Stimulated activated naive CD8-positive, alpha-beta T cell treated with anti-CD3 and anti-CD28 coated beads, Interleukin-15, Interleukin-2, amounts not matched to agents 100 U/mL and 50 U/mL, for 24 hours (primary cell): ENCODE results near the gene KCNQ2.
A peak's percentile ranks its signal among the peaks of the same experiment; 100 is the strongest.

Experiments
- ATAC-seq: fragments of 150-1000 bp; cut with Tn5 transposase; one replicate; pipeline ENCODE4 v1.10.0; 2021
- DNase-seq: peaks from one replicate; pipeline ENCODE4 v3.0.0; 2021

KCNQ2 gene

DNA sequence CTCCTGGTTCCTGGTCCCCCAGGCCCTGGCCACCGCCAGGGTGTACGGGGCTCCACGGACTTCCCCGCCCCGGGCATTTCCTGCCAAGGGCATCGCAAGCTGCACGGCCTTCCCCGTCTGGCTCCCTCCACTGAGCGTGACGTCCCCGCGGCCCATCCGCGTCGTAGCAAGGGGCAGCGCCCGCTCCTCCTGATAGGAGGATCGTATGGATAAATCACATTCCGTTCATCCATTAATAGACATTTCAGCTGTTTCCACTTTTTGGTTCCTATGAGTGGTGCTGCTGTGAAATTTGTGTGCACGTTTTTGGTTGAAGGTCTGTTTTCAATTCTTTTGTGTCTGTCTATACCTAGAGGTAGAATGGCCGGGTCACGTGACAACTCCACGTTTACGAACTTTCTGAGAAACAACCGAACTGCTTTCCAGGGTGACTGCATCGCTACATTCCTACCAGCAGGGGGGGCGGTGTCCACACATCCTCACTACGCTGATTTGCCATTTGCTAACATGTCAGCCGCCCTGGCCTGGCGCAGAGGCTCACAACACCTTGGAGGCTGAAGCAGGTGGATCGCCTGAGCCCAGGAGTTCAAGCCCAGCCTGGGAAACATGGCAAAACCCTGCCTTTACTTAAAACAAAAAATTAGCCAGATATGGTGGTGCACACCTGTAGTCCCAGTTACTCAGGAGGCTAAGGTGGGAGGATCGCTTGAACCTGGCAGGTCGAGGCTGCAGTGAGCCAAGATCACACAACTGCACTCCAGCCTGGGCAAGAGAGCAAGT, 37.7 kb downstream of the KCNQ2 start:
- ATAC-seq: peak; percentile 71

DNA sequence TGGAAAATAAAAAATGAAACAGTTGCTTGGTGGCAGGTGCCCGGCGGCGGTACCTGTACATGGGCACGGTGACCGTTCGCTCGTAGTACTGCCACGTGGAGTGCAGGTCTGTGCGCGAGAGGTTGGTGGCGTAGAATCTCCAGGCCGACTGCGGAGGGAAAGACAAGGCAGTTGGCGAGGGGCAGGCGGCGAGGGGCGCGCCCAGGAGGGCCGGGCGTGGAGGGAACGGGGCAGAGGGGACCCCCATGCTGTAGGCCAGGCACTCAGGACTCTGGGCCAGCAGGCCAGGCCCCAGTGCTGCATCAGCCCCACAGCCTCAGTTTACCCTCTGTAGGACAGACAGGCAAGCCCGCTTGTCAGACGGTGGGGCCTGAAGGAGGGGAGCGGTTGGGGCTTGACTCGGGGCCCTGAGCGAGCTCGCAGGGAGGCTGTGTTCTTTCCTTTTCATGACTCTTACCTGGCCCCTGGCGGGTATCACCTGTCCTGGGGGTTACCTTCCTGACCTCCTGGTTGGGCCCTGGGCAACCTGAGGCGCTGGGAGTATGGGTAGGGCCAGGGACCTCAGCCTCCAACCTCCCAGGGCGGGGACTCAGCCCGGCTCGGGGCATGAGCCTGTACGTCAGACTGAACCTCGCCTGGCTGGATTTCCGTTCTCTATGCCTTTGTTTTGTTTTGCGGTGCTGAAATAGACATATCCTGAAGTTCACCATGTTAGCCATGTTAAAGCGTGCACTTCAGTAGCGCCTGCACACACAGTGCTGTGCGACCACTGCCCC, 38.5 kb downstream of the KCNQ2 start:
- DNase-seq (no peak), ATAC-seq (no peak)

More for the DNA sequence above, 37.7 kb downstream of the KCNQ2 start:
- DNase-seq: peak; percentile 81

DNA sequence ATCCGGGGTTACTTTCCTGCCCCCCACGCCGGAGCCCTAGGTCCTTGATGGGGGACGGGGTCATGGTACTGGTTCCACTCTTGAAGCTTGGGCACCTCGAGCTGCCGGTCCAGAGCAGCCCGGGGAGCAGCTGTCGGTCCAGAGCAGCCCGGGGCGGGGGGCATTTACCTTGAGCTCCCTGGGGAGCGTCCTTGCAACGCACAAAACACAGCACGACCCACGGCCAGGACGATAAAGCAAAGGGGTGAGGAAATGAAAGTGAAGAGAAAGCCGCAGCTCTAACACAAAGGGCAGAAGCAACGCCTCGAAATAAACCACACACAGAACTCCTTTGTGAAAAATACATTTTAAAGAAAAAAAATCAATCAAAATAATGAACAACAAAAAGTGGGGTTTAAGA, 39.1 kb downstream of the KCNQ2 start:
- DNase-seq (no peak), ATAC-seq (no peak)

DNA sequence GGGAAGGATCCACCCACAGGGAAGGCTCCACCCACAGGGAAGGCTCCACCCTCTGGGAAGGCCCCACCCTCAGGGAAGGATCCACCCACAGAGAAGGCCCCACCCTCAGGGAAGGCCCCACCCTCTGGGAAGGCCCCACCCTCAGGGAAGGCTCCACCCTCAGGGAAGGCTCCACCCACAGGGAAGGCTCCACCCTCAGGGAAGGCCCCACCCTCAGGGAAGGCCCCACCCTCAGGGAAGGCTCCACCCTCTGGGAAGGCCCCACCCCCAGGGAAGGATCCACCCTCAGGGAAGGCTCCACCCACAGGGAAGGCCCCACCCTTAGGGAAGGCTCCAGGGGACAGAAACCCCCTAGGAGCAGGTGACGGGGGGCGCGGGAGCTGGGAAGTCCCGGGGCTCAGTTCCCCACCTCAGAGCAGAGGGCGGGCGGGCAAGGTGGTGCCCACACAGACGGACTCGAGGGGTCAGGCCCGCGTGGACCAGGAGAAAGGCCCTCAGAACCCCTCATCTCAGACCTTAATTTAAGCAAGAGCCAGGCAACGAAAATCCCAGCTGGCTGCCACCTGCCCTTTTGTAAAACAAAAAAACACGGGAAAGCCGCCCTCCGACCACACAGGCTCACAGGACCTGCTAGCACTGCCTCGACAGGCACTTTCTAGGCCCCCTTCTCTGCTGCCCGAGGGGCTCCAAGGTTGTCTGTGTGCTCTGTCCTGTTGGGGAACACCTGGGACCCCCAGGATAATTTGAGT, 39.7 kb downstream of the KCNQ2 start:
- ATAC-seq: no peak
- DNase-seq: no peak

DNA sequence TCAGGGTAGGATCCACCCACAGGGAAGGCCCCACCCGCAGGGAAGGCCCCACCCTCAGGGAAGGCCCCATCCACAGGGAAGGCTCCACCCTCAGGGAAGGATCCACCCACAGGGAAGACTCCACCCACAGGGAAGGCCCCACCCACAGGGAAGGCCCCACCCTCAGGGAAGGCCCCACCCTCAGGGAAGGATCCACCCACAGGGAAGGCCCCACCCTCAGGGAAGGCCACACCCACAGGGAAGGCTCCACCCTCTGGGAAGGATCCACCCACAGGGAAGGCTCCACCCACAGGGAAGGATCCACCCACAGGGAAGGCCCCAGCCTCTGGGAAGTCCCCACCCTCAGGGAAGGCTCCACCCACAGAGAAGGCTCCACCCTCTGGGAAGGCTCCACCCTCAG, 40.5 kb downstream of the KCNQ2 start:
- ATAC-seq: no peak
- DNase-seq: no peak

DNA sequence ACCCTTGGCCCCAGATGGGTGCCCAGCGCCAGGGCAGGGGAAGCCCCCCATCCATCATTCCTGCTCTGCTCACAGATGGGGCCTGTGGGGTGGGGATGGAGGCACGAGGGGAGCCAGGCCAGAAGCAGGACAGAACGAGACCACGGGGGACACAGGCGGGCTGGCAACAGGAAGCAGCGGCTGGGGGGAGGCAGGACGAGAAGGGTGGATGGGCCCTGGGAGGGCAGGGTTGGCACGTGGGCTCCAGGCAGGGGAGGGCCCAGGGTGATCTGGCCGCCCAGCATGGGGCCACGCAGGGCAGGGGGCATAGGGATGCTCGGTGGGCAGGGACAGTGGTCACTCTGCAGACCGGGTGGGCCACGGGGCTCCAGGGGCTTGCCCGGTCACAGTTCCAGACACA, 41.6 kb downstream of the KCNQ2 start:
- no peak for DNase-seq
- ATAC-seq: no peak

DNA sequence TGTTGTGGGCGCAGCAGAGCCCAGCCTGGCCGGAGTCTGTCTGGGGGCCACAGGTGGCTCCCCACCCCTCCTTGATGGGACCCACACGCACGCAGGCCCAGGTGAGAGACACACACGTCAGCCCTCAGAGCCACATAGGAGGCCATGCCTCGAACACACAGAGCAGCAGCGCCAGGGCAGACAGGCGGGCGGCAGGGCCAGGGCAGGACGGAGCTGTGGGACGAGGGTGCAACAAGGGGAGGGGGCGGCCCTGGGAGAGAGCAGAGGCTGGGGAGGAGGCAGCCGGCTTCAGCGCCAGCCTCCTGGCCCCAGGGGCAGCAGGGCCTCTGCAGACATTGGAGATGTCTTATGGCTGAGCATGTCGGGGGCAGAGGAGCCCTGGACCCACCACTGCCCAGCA, 42.5 kb downstream of the KCNQ2 start:
- DNase-seq: no peak
- no peak for ATAC-seq

DNA sequence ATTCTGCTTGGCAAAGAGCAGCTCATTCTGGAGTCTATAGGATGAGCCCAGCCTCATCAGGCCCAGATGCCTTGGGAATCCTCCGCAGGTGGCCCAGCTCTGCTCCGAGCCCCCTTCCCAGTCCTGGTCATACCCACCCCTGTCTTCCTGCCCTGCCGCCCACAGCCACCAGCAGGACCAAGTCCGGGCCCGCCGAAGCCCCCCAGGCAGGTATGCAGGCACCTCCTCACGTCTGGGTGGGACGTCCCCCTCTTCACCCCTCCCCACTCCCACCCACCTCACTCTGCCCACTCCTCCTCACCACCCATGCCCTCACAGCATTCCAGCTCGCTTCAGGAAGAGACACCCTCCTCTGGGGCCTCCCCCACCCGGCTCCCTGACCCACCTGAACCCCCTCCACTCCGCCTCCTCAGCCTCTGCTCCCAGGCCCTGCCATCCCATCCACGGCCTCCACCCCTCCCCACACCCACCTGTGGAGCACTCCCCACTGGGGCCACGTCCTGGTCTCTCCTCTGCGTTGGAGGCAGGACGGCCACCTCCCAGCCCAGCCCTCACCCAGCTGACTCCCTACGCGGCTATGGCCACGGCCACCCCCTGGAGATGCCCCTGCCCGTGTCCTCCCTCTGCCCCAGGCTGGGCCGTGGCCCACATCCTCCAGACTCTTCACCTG, 43.4 kb downstream of the KCNQ2 start:
- DNase-seq: no peak
- no peak for ATAC-seq

DNA sequence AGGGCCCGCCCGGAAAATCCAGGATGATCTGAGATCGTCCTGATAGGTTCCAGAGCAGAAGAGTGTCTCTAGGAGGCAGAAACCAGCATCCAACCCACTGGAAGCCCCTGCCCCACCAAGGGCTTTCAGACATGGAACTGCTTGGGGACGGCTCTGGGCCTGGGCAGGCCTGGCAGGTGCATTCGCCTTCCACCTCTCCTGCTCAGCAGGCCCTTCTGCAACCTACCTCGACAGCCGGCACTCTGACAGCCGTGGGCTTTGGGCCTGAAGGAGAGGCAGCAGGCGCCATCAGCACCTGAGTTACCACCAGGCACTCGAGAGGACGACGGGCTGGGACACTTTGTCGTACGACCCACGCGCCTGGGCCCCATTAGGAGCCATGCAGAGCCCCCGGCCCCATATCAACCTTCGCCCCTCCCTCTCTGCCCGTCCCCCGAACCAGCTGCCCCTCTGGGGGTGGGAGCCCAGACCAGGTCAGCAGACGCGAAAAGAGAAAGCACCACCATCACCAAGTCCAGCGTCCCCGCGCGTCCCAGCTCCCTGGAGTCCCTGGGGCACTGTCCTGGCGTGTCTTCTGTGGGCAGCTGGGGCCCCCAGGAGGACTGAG, 44.6 kb downstream of the KCNQ2 start:
- no peak for ATAC-seq

DNA sequence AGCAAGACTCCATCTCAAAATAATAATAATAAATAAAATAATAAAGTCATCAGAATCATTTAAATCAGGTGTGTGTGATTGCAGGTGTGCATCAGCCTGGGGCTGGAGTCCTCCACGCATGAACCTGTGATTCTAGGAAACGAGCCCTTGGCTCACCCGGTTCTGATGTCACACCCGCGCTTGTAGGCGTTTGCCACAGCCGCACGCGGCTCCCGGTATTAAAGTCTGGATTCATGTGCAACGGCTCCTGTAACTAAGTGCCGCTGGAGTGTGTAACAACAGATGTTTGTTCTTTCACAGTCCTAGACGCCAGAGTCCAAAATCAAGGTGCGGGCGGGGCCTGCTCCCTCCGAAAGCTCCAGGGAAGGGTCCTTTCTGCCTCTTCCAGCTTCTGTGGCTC, 45.2 kb downstream of the KCNQ2 start:
- DNase-seq: no peak
- no peak for ATAC-seq

More for the DNA sequence above, 44.6 kb downstream of the KCNQ2 start:
- DNase-seq: no peak

DNA sequence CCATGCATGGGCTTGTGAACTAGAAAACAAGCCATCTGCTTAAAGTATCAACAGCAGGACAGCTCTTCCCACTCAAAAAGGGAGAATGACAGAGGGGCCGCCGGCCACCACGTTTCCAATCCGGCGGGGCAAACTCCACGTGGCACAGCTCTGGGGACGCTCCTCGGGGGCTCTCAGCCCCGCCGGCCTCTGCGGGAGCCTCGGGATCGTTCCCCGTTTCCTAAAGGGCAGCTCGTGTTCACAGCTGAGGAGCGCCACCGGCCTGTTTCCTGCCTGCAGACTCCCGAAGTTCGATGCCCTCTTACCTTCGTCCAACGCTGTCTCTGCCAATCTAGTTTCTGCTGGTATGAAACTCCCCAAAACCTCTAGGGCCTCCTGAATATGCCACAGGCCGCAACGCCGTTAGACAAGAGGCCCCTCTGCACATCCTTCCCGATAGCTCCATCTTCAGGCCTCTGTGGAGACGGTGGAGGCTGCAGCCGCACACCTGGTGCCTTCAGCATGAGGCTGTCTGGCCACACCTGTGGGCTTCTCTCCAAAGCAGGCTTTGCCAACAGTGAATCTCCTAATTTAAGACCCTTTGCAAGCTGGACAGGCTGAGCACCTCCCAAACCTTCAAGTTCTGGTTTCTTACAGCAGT, 46.5 kb downstream of the KCNQ2 start:
- no peak for ATAC-seq
- no peak for DNase-seq

DNA sequence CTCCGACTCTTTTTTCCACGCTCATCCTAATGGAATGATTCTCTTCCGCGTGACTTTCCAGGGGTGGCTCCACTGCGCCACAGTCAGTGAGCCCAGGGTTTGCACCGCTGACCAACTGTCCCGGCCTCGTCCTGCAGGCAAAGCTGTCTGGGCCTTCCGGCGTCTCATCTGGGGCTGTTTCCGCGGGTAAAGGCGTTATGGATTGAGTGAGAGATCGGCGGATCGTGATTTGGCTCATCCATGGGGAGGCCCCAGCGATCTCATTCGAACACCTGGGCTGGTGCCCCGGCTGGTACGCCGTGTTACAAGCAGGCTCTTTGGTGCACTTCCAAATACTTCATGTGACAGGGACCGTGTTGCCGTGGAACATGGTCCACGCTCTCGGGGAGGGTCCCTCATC, 47.8 kb downstream of the KCNQ2 start:
- ATAC-seq (no peak), DNase-seq (no peak)

DNA sequence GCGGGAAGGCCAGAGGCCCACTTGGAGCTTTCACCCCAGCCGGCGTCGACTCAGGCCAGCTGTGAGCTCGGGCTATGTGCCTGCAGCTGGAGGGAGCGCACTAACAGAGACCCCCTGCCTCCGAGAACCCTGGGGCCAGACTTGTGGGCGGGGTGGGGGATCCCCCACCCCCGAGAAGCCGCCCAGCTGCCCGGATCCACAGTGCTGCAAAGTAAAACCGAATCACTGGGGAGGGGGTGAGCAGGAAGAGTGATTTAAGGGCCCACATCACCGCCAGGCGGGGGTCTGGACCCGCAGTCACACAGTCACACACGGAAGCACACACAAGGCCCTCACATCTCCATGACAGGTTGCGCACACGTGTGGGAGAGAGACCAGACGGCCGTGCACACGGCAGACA, 48.7 kb downstream of the KCNQ2 start:
- ATAC-seq (no peak), DNase-seq (no peak)

DNA sequence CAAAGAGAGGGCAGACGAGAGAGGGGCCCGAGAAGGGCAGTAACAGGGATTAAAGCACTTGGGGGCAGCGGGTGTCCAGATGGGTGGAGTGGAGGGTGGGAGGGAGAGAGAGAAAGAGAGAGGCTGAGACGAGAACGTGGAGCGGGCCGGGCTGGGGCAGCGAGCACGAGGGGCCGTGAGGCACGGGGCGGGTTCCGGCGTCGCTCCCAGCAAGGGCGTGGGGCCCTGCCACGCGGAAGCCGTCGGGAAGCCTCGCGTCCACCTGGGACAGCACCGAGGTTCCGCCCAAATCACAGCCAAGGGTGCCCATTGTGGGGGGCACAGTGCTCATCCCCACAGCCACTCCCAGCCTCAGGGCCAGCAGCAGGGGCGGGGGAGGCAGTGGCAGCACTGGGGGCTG, 49.8 kb downstream of the KCNQ2 start:
- no peak for DNase-seq
- ATAC-seq: no peak

DNA sequence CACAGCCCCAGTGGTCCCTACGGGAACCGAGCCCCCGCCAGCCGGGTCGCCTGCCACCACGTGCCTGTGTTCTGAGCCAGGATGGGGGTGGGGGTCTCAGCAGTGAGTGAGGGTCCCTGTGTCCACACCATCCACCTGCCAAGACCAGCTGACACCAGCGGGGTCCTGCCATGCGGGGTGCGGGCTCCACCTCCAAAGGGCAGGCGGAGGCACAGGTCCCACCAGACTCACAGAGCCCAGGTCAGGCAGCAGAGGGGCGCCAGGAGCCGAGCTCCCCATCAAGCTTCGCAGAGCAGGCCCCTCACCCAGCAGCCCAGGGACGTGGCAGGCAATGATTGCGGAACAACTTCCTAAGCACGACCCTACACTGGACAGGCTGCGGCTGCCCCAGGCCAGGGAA, 50.5 kb downstream of the KCNQ2 start:
- no peak for ATAC-seq

DNA sequence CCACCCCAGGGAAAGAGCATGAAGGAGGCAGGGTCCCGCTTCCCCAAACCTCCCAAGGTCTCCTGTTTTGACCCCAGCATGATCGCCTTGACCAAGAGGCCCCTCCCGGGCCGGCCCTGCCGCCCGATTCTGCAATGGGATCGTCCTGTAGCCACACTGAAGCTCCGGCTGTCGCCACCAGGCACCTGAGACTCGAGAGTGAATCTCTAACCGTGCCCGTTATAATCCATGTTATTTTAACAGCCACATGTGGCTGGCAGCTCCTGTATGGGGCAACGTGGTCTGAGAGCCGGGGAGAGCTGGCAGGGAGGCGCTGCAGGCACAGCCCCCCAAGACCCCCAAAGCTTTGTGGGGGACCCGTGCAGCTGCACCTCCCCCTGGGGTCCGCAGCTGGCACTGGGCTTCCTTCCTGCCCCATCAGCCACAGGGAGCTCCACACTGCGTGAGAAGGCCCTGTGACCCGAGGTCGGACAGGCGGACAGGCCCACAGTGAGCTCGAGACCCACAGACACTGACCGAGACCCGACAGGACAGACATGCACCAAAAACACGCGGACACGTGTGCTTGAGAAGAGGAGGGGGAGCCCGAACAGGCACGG, 51.3 kb downstream of the KCNQ2 start:
- DNase-seq (no peak), ATAC-seq (no peak)

More for the DNA sequence above, 50.5 kb downstream of the KCNQ2 start:
- no peak for DNase-seq

DNA sequence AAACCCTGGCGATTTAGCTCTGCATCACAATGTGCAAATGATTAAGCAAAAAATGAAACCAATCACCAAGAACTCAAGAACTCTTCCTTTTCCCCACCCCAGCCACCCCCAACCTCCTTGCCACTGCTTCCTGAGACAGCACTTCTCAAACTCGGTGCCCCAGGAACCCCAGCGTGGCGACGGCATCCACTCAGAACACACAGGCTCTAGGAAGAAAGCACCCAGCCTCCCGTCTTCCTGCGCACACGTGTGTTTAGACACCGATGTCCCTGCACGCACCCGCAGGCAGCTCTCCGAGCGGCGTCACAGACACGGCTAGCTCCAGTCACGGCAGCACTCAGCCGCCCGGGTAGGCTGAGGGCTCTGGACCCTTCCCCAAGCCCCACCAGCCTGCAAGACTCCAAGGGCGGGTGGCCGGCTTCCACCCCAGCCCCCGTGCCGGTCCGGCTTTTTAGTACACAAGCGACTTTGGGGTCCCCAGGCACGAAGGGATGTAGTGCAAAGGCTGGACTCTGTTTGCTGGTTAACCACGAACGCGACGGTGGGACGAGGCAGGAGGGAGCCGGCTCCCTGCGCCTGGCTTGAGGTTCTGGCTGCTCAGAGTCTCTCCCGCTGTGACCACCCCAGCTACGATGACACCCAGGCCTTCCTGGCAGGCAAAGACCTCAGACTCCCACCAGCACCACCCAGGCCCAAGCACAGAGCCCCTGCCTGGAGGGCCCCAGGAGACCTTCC, 51.9 kb downstream of the KCNQ2 start:
- ATAC-seq (no peak), DNase-seq (no peak)

DNA sequence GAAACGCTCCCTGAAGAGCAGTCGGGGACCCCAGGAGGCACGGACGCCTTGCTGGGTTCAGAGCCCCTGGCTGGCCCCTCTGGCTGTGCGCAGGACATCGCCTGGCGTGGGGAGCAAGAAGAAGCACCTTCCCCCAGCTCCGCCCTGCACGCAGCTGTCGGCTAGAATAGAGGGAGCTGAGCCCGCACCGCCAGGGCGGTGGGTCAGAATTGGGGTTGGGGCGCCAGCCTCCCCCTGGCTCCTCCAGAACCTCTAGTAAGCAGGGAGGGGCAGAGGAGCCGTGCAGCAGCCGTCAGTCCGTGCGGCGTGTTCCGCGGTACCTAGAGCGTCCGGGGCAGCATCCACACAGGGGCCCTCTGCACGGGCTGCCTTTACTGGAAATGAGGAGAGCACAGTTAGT, 53.2 kb downstream of the KCNQ2 start:
- ATAC-seq: no peak
- no peak for DNase-seq

DNA sequence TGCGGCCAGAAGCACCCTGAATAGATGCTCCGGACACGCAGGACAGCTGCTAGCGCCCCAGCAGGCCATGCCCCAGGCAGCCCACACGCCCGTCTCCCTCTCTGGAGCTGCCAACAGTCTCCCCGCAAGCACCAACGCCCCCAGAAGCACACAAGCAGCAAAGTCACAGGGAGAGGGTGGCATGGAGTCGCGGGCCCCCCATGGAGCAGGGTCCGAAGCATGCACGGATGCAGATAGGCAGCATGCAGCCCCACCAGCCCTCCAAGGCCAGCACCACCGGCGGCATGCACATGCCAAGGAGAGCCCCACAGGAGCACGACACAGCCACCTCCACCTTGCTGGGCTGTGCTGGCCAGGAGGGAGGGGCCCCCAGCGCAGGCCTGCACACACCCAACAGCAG, 53.8 kb downstream of the KCNQ2 start:
- DNase-seq (no peak), ATAC-seq (no peak)

DNA sequence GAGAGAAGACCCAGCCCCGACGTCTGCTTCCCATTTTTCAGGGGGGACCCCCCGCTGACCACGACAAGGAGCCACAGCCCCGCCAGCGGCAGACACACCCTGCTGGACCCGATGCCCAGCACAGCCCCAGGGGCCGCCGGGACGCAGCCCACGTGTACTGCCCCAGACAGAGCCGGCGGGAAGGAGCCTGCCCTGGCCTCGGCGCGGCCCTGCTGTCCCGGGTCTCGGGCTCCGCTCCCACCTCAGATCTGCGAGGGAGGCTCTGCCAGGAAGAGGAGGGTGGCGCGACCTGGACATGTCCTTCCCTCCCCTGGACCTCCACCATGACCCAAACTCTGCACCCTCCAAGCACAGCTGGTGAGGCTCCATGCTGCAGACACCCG, 54.7 kb downstream of the KCNQ2 start:
- ATAC-seq: no peak

More for the DNA sequence above, 54.7 kb downstream of the KCNQ2 start:
- no peak for DNase-seq
